Stimulated activated CD4-positive, alpha-beta T cell treated with anti-CD3 and anti-CD28 coated beads, Interleukin-4, amount 100 ng/mL, for 4 hours (primary cell): ENCODE data around the gene CELF5.
"Not testable (repeated sequence)": the region's sequence is repeated elsewhere in the genome, so short reads cannot be mapped to it uniquely, and the experiment has no call there.

Experiments used
- DNase-seq, 2 experiments: peaks; one replicate each; pipeline ENCODE4 v3.0.0-alpha.2; 2020

The CELF5 gene

GRCh38 chr19:3296446-3296845, 72.0 kb downstream of the CELF5 start:
- no peak for DNase-seq

- no peak for DNase-seq
These were observed 74.5 kb downstream of the CELF5 start for GRCh38 chr19:3298853-3299449.

- not testable (repeated sequence) for DNase-seq
These were observed 76.1 kb downstream of the CELF5 start for GRCh38 chr19:3300566-3300965.

- DNase-seq: no peak
These were observed 78.3 kb downstream of the CELF5 start for GRCh38 chr19:3302755-3303154.

DNA sequence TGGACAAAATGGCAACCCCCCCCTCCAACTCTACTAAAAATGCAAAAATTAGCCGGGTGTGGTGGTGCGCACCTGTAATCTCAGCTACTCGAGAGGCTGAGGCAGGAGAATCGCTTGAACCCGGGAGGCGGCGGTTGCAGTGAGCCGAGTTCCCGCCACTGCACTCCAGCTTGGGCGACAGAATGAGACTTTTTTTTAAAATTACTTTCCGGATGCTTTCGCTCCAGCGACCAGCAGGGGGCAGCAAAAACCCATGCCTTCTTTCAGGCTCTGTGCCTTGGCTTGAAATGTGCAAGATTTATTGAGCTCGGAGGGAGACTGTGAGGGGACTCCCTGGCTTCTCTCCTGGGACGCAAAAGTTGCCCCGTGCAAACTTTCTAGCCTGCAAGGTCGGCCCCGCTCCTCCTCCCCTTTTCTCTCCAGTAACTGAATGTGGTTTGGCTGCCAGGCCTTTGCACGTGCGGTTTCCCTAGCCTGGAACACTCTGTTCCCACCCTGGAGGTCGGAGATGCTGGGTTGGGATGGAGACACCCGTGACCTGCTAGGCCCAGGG, 80.5 kb downstream of the CELF5 start:
- DNase-seq: peak; percentile 65 to 77

DNA sequence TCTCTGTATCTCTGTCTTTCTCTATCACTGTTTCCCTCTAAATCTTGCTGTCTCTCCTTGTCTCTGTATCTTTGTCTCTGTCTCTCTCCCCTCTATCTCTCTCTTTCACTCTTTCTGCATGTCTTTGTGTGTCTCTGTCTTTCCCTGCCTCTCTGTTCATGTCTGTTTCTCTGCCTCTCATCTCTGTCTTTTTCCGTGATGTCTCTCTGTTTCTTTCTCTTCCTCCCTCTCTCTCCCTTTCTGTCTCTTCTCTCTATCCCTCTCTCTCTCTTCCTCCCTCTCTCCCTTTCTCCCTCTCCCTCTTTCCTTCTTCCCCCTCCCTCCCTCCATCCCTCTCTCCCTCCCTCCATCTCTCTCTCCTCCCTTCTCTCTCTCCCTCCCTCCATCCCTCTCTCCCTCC, 85.3 kb downstream of the CELF5 start:
- DNase-seq: no peak

- no peak for DNase-seq
These were observed 85.8 kb downstream of the CELF5 start for GRCh38 chr19:3310280-3310679.

DNA sequence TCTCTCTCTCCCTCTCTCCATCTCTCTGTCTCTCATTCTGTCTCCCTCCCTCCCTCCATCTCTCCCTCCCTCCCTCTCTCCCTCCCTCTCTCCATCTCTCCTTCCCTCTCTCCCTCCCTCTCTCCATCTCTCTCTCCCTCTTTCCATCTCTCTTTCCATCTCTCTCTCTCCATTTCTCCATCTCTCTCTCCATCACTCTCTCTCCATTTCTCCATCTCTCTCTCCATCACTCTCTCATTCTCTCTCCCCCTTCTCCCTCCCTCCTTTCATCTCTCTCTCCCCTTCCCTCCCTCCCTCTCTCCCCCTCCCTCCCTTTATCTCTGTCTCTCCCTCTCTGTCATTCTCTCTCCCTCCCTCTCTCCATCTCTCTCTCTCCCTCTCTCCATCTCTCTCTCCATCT, 86.2 kb downstream of the CELF5 start:
- no peak for DNase-seq

- no peak for DNase-seq
These were observed 88.7 kb downstream of the CELF5 start for GRCh38 chr19:3313199-3313575.

GRCh38 chr19:3314962-3315675, 90.7 kb downstream of the CELF5 start:
- no peak for DNase-seq

DNA sequence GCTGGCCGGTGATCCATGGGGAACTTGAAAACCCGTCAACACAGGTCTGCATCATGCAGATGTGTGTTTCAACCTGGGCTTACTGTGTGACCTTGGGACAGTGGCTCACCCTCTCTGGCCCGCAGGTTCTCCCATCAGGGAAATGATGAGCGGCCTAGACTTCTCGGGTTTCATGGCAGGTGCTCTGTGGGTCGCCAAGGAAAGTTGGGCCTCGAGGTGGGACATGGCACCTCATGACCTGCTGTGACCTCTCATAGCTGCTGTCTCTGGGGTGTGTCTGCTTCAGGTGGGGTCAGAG, 91.2 kb downstream of the CELF5 start:
- no peak for DNase-seq

- no peak for DNase-seq
These were observed 91.7 kb downstream of the CELF5 start for GRCh38 chr19:3316132-3316648.

DNA sequence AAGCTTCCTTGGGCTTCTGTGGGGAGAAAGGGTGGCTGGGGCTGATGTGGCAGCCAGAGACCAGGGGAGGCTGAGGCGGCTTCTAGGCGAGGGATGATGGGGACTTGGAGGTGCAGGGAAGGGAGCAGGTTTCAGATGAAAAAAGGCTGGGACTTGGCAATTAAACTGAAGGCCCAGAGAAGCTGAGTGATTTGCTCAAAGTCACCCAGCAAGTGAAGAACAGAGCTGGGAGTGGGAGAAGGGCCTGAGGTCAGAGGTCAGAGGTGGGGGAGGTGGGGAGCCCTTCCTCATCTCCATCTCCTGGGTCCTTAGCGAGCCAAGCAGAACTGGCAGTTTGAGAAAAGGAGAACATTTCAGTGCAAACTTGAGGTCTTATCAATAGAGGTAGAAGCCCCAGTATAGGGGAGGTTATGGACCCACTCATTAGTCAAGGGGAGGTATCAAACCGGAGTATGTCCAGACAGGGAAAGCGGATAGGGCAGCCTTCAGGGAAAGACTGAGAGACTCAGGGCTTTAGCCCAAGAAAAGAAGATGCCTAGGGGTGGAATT, 92.3 kb downstream of the CELF5 start:
- no peak for DNase-seq

GRCh38 chr19:3319643-3320353, 95.3 kb downstream of the CELF5 start:
- no peak for DNase-seq

GRCh38 chr19:3320354-3320670, 95.9 kb downstream of the CELF5 start:
- DNase-seq: no peak

DNA sequence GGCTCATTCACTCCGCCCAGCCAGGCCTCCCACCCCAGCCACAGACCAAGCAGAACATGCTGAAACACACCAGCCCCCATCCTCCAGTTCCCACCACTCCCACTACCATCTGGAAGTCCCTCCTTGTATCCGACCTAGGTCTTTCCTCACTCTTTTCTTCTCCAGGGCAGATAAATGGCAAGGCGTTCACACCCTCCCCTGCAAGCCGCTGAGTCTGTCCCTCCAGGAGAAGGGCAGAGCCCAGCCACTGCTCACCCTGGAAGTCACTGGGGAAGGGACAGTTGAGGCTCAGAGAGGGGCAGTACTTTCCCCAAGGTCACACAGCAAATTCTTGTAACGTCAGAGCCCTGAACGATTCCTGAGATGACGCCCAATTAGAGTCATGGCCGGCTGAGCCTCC, 96.4 kb downstream of the CELF5 start:
- no peak for DNase-seq

GRCh38 chr19:3321696-3322095, 97.2 kb downstream of the CELF5 start:
- DNase-seq: no peak

GRCh38 chr19:3322199-3322978, 97.9 kb downstream of the CELF5 start:
- DNase-seq: no peak

DNA sequence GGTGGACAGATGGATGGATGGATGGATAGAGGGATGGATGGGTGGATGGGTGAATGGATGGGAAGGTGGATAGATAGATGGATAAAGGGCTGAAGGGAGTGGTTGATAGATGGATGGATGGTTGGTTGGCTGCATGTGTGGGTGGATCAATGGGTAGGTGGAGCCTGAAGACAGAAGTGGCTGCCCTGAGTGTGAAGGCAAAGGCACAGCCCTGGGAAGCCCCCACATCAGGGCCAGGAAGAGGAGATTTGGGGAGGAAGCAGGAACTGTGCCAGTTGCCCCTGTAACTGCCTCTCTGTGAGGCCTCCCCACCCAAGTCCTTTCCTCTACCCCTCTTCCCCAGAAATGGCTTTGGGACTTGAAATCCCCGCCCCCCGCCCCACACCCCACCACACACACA, 98.6 kb downstream of the CELF5 start:
- no peak for DNase-seq

GRCh38 chr19:3323658-3324057, 99.2 kb downstream of the CELF5 start:
- no peak for DNase-seq

GRCh38 chr19:3324405-3324856, 100.0 kb downstream of the CELF5 start:
- DNase-seq: peak; percentile 60 to 77

DNA sequence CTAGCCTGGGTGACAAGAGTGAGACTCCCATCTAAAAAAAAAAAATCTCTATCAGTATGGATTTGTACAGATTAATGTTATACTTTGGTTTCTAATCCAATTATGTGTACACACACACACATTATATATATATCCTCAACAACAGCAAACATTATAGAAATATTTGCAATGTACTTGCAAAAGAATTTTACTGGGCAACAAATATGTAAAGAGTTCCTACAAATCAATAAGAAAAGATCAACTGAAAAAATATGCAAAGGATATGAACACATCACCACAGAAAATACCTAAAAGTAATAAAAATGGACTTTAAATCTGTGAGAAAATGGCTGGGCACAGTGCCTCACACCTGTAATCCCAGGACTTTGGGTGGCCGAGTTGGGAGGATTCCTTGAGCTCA, 101.0 kb downstream of the CELF5 start:
- DNase-seq: no peak

GRCh38 chr19:3328743-3329142, 104.3 kb downstream of the CELF5 start:
- no peak for DNase-seq
